MM.1S (cell line): ENCODE measurements around the gene FBXW4.

Experiments
- DNase-seq: peaks from one replicate; pipeline ENCODE4 v3.0.0-alpha.2; 2015
- H2AFZ ChIP-seq: fragments of 300-600 bp; sonication (generic); 2 replicates; pipeline ENCODE4 v1.6.0; 2016; ENCODE audit warnings: antibody characterized with exemption, low read length
- H3F3A ChIP-seq: fragments of 300-600 bp; sonication (generic); 2 replicates; pipeline ENCODE4 v1.6.1; 2016; ENCODE audit warnings: mild to moderate bottlenecking, antibody characterized with exemption, low read length, moderate library complexity, mixed read lengths; ENCODE audit not compliant: insufficient read depth
- H3K27ac ChIP-seq: fragments of 300-600 bp; sonication (generic); 2 replicates; pipeline ENCODE4 v1.5.1; 2016; ENCODE audit warnings: mild to moderate bottlenecking, low read length
- H3K27me3 ChIP-seq: fragments of 300-600 bp; sonication (generic); replicated peaks from 2 replicates; pipeline ENCODE4 v1.6.0; 2016; ENCODE audit warnings: low read length; ENCODE audit not compliant: insufficient read depth
- H3K36me3 ChIP-seq: fragments of 300-600 bp; sonication (generic); replicated peaks from 2 replicates; pipeline ENCODE4 v1.6.1; 2016; ENCODE audit warnings: mild to moderate bottlenecking, low read length, mixed read lengths; ENCODE audit not compliant: insufficient read depth
- H3K4me1 ChIP-seq: fragments of 300-600 bp; sonication (generic); 2 replicates; pipeline ENCODE4 v1.6.1; 2016; ENCODE audit warnings: low read length, mixed read lengths
- H3K4me2 ChIP-seq: fragments of 300-600 bp; sonication (generic); 2 replicates; pipeline ENCODE4 v1.6.0; 2016; ENCODE audit warnings: low read depth, low read length
- H3K4me3 ChIP-seq: fragments of 300-600 bp; sonication (generic); 2 replicates; pipeline ENCODE4 v1.5.1; 2016; ENCODE audit warnings: low read length, mixed read lengths
- H3K79me2 ChIP-seq: fragments of 300-600 bp; sonication (generic); 2 replicates; pipeline ENCODE4 v1.6.1; 2016; ENCODE audit warnings: mixed run types, low read length, mixed read lengths
- H3K9ac ChIP-seq: fragments of 300-600 bp; sonication (generic); 2 replicates; pipeline ENCODE4 v1.6.1; 2016; ENCODE audit warnings: low read length, mixed read lengths
- H3K9me2 ChIP-seq: fragments of 300-600 bp; sonication (generic); replicated peaks from 2 replicates; pipeline ENCODE4 v1.6.1; 2016; ENCODE audit warnings: mild to moderate bottlenecking, low read length, mixed read lengths; ENCODE audit not compliant: insufficient read depth
- H3K9me3 ChIP-seq: fragments of 300-600 bp; sonication (generic); replicated peaks from 2 replicates; pipeline ENCODE4 v1.6.1; 2016; ENCODE audit warnings: mild to moderate bottlenecking, low read length, mixed read lengths; ENCODE audit not compliant: insufficient read depth
- H4K20me1 ChIP-seq: fragments of 300-600 bp; sonication (generic); 2 replicates; pipeline ENCODE4 v1.6.1; 2016; ENCODE audit warnings: mild to moderate bottlenecking, low read length, moderate library complexity, mixed read lengths; ENCODE audit not compliant: insufficient read depth
- EZH2 ChIP-seq: fragments of 300-600 bp; sonication (generic); optimal IDR thresholded peaks from 2 replicates; pipeline ENCODE3; 2017; ENCODE audit warnings: low read depth, mild to moderate bottlenecking, antibody characterized with exemption, low read length, mixed read lengths
- EZH2phosphoT487 ChIP-seq: fragments of 300-600 bp; sonication (generic); IDR thresholded peaks from 2 replicates; pipeline ENCODE4 v1.6.1; 2018; ENCODE audit warnings: antibody characterized with exemption, low read length
- TF ChIP-seq, protein P1 (sequence below): fragments of 300-600 bp; sonication (generic); IDR thresholded peaks from 2 replicates; pipeline ENCODE4 v1.5.1; 2016; ENCODE audit warnings: antibody characterized with exemption, low read length, mixed read lengths

The FBXW4 gene

DNA sequence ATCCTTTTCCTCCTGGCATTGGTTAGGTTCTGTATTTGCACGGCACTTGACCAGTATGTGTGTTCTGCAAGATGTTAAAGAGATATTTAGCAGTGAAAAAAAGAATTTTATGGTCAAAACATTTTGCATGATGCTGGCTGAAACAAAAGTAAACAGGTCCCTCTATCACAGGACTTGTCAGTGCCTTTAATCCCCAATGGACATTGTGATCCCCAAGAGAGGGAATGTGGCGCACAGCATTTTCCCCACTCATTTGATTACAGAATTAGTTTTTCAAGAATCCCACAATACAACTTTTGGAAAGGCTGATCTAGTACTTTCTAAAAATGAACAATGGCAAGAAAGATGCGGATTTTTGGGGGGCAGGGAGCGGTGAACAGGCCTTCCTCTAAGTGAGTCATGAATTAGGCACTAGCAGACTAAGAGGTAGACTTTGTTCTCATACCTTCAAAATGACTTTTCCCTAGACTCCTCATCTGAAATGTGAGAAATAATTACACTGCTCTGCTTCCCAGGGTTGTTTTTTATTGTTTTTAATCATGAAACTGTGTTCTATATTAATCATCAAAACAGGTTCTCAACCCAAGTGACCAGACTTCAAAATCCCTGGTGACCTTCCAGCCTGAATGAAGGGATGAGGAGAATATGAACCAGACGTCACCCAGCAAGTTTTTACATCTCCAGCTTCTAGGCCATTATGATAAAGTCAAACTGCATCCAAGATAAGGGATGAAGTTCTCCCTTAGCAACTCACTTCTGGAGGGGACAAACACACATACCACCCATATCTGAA, 8.6 kb downstream of the FBXW4 start:
- H3K4me1 ChIP-seq, result 0 out of 2 replicates have a peak, but pooled peaks cover 9% of the 10 kb centered on the region
- H3K9ac ChIP-seq, result no peak overlapping the region
- peaks cover 25% of the 10 kb centered on the region for H3K79me2 ChIP-seq
- DNase-seq, result no peak
- H3K27ac ChIP-seq, result no peak overlapping the region
- no peaks in the 10 kb centered on the region for H3K9me2 ChIP-seq
- no peaks in the 10 kb centered on the region for H3K9me3 ChIP-seq
- no peak overlapping the region for H3K4me3 ChIP-seq
- no peaks in the 10 kb centered on the region for H3K27me3 ChIP-seq
- no peaks in the 10 kb centered on the region for H4K20me1 ChIP-seq
- H3F3A ChIP-seq, result no peaks in the 10 kb centered on the region
- no peaks in the 10 kb centered on the region for H3K36me3 ChIP-seq
- no peak for TF ChIP-seq EZH2phosphoT487
- TF ChIP-seq, protein P1, sequence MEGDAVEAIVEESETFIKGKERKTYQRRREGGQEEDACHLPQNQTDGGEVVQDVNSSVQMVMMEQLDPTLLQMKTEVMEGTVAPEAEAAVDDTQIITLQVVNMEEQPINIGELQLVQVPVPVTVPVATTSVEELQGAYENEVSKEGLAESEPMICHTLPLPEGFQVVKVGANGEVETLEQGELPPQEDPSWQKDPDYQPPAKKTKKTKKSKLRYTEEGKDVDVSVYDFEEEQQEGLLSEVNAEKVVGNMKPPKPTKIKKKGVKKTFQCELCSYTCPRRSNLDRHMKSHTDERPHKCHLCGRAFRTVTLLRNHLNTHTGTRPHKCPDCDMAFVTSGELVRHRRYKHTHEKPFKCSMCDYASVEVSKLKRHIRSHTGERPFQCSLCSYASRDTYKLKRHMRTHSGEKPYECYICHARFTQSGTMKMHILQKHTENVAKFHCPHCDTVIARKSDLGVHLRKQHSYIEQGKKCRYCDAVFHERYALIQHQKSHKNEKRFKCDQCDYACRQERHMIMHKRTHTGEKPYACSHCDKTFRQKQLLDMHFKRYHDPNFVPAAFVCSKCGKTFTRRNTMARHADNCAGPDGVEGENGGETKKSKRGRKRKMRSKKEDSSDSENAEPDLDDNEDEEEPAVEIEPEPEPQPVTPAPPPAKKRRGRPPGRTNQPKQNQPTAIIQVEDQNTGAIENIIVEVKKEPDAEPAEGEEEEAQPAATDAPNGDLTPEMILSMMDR, result no peak
- TF ChIP-seq EZH2, result no peak
- H2AFZ ChIP-seq, result no peak overlapping the region
- no peak overlapping the region for H3K4me2 ChIP-seq

DNA sequence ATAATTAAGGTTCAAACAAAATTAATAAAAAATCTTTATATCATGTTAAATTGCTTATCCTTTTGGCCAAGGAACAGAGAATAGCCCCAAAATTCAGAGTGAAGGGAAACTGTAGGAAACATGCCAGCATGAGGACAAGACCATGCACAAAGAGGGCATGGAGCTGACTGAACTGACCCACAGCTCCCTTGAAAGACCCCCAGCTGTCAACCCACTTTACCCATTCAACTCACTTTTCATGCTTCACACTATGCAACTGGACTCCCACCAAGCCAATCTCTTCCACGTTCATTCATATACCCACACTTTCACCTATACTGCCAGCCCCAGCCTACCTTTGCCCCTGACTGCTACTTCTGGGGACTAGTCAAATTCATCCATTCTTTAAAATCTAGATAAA, 10.2 kb downstream of the FBXW4 start:
- H3K27me3 ChIP-seq, result no peaks in the 10 kb centered on the region
- DNase-seq, result no peak
- no peak overlapping the region for H3K27ac ChIP-seq
- no peaks in the 10 kb centered on the region for H4K20me1 ChIP-seq
- no peak for TF ChIP-seq EZH2phosphoT487
- H3K9ac ChIP-seq, result no peak overlapping the region
- 0 out of 2 replicates have a peak, but pooled peaks cover 9% of the 10 kb centered on the region for H3K4me1 ChIP-seq
- H3K4me2 ChIP-seq, result no peak overlapping the region
- no peaks in the 10 kb centered on the region for H3K9me3 ChIP-seq
- H3K9me2 ChIP-seq, result no peaks in the 10 kb centered on the region
- H3K4me3 ChIP-seq, result no peak overlapping the region
- H3K36me3 ChIP-seq, result no peaks in the 10 kb centered on the region
- no peaks in the 10 kb centered on the region for H3F3A ChIP-seq
- peaks cover 12% of the 10 kb centered on the region; the same call in 1 of the 2 replicates for H3K79me2 ChIP-seq
- no peak overlapping the region for H2AFZ ChIP-seq

DNA sequence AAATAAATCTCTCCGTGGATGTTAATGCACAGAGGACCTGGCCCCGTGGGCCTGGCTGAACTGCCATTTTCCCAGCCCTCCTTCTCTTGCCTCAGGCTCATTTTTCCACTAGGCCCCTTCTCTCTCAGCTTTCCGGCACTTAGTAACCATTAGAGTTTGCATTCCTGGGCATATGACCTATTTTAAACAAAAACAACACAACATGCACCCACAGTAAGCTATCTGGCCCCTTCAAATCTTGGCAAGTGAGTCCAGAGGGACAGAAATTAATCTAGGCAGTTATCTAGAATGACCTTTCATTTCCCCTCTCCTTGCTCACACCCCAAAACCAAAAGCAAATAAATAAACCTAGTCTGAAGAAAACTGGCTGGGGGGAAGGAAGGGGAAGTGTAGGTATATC, 11.7 kb downstream of the FBXW4 start:
- Histone ChIP-seq H4K20me1 (no peaks in the 10 kb centered on the region), H3K79me2 (peaks cover 8% of the 10 kb centered on the region; the same call in 1 of the 2 replicates), H3K9ac (no peak overlapping the region), H3K27ac (no peak overlapping the region), H2AFZ (no peak overlapping the region), H3K36me3 (no peaks in the 10 kb centered on the region), H3F3A (no peaks in the 10 kb centered on the region), H3K9me2 (no peaks in the 10 kb centered on the region), H3K9me3 (no peaks in the 10 kb centered on the region), H3K4me1 (0 out of 2 replicates have a peak, but pooled peaks cover 9% of the 10 kb centered on the region), H3K27me3 (no peaks in the 10 kb centered on the region), H3K4me2 (no peak overlapping the region), H3K4me3 (no peak overlapping the region)
- no peak for TF ChIP-seq EZH2
- TF ChIP-seq, protein P1, result no peak
- DNase-seq, result no peak

DNA sequence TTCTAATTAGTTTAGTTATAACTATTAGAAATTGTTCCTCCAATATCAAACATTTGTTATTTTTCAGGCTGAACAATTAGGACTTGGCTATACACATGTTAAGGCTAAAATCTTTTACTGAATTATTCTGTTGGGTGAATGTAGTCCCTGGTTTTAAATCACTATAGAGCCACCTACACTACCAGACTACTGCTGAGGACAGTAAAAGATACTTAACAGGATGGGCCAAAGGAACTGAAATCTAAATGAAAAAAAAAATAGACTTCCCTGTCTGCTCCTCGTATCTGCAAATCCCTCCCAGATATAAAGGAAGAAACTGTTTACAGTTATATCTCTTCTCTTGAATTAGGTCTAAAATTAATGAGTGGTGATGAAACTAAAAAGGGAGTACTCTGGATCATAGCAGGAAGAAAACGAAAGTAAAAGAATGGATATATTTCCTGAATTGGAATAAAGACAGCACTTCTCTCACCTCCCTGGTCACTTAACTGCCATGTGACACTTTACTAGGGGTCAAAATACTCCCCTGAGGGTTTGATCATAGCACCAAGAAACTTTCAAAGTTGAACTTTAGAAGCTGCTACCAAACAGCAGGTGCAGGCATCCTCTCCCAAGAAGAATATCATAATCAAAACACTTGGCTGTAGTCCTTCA, 12.7 kb downstream of the FBXW4 start:
- Histone ChIP-seq H4K20me1 (no peaks in the 10 kb centered on the region), H3K9me2 (no peaks in the 10 kb centered on the region), H3K27me3 (no peaks in the 10 kb centered on the region), H3K79me2 (peaks cover 4% of the 10 kb centered on the region; the same call in 1 of the 2 replicates), H3K36me3 (no peaks in the 10 kb centered on the region), H3K9me3 (no peaks in the 10 kb centered on the region), H3K4me3 (no peak overlapping the region), H3K9ac (no peak overlapping the region), H3K4me1 (0 out of 2 replicates have a peak, but pooled peaks cover 9% of the 10 kb centered on the region), H2AFZ (no peak overlapping the region), H3F3A (no peaks in the 10 kb centered on the region), H3K27ac (no peak overlapping the region), H3K4me2 (no peak overlapping the region)
- TF ChIP-seq EZH2phosphoT487, result no peak
- TF ChIP-seq EZH2, result no peak
- TF ChIP-seq, protein P1, result no peak
- no peak for DNase-seq
